Thoracic aorta endothelial cell (primary cell): ENCODE measurements around the gene GABARAP. TPM values are rescaled to one million over a fixed set of nuclear protein-coding genes. Genes with fewer than 3 reads are reported as not detected.

ENCODE experiments used
- small RNA-seq: library from RNA; depleted of rRNA; stranded (forward); fragments of <200 nt; gene quantifications from one replicate; pipeline ENCODE3, GENCODE V24; 2012
- total RNA-seq: library from RNA; depleted of rRNA; stranded (reverse); fragments of >200 nt; gene quantifications from 2 replicates; pipeline ENCODE4 v1.2.3, GENCODE V29; 2012

The GABARAP gene
- 206 and 343 TPM in 2 replicates for total RNA-seq

DNA sequence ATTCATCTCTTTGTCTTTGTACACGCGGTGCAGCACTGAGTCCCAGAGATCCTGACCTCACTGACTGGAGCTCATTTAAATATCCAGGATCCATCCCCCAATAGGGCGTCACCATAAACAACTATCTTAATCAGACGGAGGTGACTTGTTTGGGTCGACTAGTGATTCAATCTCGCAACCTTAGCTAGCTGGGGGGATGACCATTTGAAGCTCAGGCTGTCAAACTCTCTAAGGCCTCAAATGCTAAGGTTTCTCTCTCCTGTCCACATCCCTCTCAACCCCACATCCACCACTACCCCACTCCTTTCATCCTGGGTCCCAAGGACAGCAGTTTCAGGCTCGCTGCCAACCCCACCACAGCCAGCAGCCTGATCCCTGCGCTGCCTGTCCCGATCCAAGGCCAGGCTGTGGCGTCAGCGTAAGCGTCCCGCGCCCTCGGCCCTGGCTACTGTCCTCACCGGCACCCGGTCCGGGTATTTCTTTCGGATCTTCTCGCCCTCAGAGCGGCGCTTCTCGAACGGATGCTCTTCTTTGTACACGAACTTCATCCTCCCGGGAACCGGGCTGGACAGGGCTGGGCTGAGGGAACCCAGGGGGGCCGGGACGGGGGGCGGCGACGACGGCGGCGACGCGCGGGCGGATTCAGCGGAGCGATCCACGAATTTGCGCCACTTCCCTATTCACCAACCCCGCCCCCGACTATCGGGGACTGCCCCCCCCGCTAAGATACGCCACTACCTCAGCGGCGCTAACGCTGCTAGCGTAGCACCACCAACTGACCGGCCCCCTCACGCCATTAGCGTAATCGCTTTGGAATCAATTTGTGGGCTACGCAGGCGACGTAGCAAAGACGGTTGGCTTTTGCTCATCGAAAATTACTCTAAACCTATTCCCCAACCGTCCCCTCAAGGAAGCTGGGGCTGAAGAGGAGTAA lies at the start of gene GABARAP:
TSS of gene GABARAP (minus strand) at position 667 of the 934 bp plus-strand sequence. CDS start at position 548, 119 bp downstream.

GRCh38 chr17:7281074-7281952 lies 39.1 kb upstream of the GABARAP start, which contains the start of gene SLC2A4:
Gene SLC2A4, plus strand, starts transcription at chr17:7281718. Its CDS starts 217 bp downstream, at chr17:7281935.

GRCh38 chr17:7262192-7262934 lies 20.1 kb upstream of the GABARAP start, which contains the start of gene CLDN7:
Gene CLDN7, minus strand, starts transcription at chr17:7262478. Its CDS starts 435 bp downstream, at chr17:7262043.

GRCh38 chr17:7252176-7253043 lies 10.2 kb upstream of the GABARAP start, which contains the start of gene ELP5:
Gene ELP5, plus strand, starts transcription at chr17:7252215. Its CDS starts 336 bp downstream, at chr17:7252551.

DNA sequence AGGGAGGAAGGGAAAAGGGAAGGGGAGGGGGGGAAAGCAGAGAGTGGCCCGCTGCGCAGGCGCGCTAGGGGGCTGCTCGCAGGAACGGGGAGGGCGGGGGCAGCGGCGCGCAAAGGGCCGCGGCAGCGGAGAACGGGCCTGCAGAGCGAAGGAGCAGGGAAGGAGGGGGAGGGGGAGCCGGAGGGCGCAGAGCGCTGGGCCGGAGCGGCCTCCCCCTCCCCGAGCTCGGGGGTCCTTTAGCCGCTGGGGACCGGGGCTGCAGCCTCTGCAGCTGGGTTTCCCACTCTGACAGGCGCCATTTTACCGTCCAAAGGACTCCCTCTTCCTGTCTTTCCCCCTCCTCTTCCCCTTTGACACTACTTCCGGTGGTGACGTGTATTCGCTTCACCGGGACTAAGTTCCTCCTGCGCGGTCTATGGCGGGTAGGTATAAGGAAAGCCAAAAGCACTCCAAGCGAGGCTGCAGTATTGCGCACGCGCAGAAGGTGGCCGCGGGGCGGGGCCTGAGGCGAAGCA lies 9.5 kb upstream of the GABARAP start, which contains the start of gene CTDNEP1:
TSS of gene CTDNEP1 (minus strand) at position 74 of the 515 bp plus-strand sequence. CDS start 438 bp downstream, outside the sequence.

DNA sequence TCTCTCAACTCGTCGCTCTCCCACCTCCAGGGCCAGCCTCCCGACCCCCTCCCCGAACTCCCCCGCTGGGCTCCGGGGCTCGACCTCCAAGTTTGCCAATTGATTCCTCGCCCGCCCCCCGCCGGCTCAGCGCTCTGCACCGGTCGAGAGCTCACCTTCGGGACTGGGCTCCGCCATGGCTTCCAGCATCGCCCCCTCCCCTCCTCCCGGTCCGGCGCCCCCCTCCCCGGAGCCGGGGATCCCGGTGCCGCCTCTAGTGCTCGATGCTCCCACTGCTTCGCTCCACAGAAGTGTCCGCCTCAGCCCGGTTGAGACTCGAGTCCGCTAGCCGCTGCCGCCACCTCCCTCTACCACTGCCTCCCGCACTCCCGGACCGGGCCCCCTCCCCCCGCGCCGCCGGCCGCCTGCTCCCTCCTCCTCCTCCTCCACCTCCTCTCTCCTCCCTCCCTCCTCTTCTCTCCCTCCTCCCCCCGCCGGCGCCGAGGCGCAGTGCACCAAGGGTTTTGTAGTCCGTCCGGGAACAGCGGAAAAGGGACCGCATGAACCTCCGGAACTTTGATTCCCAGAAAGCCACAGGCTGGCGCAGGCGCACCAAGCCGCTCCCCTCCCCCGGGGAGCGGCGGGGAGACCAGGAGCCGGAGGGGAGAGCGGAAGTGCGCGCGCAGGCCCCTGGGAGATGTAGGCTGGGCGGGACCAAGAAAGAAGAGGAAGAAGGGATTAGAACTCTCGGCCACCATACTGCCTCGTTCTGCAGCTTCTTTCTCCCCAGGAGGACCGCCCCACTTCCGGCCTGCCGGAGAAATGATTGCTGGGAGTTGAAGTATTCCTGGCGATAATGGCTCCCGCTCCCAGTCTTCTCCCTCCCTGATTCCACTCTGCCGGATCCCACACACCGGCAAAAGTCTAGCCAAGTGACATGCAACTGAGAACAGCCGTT lies 2.9 kb downstream of the GABARAP start, which contains the start of gene PHF23:
TSS of gene PHF23 (minus strand) at position 367 of the 937 bp plus-strand sequence. CDS start at position 189, 178 bp downstream.

DNA sequence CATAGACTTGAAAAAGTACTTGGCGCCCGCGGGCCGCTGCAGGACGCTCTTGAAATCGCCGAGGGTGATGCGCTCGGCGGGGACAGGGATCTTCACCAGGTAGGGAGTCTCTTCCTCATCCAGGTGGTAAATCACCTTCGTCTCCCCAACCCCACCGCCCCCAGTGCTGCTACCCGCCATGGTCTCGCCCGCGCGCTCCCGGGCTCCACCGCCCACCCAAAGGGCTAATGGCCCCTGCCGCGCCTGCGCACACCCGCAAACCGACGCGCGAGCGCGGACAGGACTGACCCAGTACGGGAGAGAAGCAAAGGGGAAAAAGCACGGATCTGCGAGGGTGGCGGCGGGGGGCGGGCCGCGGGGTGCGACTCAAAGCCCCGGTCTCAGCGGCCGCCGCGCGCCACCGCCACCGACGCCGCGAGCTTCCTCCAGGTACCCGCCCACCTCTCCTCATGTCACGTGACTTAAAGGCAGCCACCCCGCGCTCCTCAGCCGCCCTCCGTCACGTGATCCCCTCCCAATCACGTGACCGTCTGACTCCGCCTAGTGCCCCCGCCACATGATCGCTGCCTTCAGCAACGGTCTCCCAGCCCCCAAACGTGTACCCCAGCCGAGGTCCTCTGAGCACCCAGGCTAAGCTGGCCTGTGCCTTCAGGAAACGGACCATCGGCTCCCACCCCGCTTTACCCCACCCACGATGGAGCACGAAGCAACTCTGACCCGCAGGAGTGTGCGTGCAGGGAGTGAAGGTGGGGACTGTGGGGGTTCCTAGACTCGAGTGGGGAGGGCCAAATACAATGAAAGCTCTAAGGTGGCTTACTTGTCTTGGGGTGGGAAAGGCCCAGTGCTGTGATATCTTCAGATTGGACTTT lies 7.9 kb downstream of the GABARAP start, which contains the start of gene DVL2:
TSS of gene DVL2 (minus strand) at position 435 of the 869 bp plus-strand sequence. CDS start at position 180, 255 bp downstream.

DNA sequence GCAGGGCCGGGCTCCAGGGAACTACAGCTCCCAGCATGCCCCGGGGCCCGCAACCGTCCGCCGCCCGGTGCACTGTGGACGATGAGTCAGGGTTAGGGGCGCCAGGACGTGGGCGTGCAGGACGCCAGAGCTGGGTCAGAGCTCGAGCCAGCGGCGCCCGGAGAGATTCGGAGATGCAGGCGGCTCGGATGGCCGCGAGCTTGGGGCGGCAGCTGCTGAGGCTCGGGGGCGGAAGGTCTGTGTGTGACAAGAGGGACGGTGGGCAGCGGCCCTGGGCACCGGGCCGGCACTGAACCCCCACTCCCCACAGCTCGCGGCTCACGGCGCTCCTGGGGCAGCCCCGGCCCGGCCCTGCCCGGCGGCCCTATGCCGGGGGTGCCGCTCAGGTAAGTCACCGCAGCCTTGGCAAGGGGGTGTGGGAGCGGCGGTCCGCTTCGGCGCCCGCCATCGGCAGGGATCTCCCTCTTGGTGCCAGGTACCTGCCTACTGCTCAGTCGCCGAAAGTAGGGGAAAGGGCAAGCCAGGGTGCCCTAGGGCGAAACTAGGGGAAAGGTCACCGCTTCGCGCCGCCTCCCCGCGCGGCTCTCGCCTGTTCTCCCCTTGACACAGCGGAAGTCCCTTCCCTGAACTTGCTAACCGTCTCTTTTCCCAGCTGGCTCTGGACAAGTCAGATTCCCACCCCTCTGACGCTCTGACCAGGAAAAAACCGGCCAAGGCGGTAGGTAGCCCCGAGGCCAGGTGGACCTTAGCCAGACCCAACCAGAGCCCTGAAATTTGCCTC lies 22.2 kb downstream of the GABARAP start, which contains the start of the genes ACADVL and DLG4:
TSS of gene ACADVL (plus strand) at position 127 of the 781 bp plus-strand sequence. CDS start at position 174, 47 bp downstream.
TSS of gene DLG4 (minus strand) at position 25 of the 781 bp plus-strand sequence.

Small RNA genes lying within 50 kb of the gene (small RNA-seq; reads per million reads assigned to genes)
- gene AC120057.4 = not detected
- 309 reads per million, percentile 99 among the genes with 10 or more reads in this experiment for gene MIR324
- not detected for gene RF00019

Other genes with a start within 250 kb of the GABARAP start
- gene ALOX12, start 246.4 kb downstream of the GABARAP start, total RNA-seq = not detected in 2 replicates
- 43.6 and 68.1 TPM in 2 replicates for gene RNASEK, start 229.8 kb downstream of the GABARAP start, total RNA-seq
- gene BCL6B, start 219.4 kb downstream of the GABARAP start, total RNA-seq = 86.7 and 109 TPM in 2 replicates
- 2.5 and 3.0 TPM in 2 replicates for gene SLC16A13, start 206.4 kb downstream of the GABARAP start, total RNA-seq
- 0.36 and 0.66 TPM in 2 replicates for gene SLC16A11, start 198.4 kb downstream of the GABARAP start, total RNA-seq
- not detected in 2 replicates for gene CLEC10A, start 162.2 kb downstream of the GABARAP start, total RNA-seq
- gene ASGR2, start 127.6 kb downstream of the GABARAP start, total RNA-seq = not detected in 2 replicates
- 5.8 and 9.7 TPM in 2 replicates for gene ASGR1, start 63.1 kb downstream of the GABARAP start, total RNA-seq
- 13.2 and 14.8 TPM in 2 replicates for gene DLG4, start 22.6 kb downstream of the GABARAP start, total RNA-seq
- gene ACADVL, start 22.5 kb downstream of the GABARAP start, total RNA-seq = 164 and 181 TPM in 2 replicates
- gene DVL2, start 7.9 kb downstream of the GABARAP start, total RNA-seq = 39.8 and 51.8 TPM in 2 replicates
- 38.1 and 38.3 TPM in 2 replicates for gene PHF23, start 3.0 kb downstream of the GABARAP start, total RNA-seq
- 33.8 and 45.2 TPM in 2 replicates for gene CTDNEP1, start 9.3 kb upstream of the GABARAP start, total RNA-seq
- gene ELP5, start 9.8 kb upstream of the GABARAP start, total RNA-seq = 32.0 and 36.4 TPM in 2 replicates
- 19.0 and 22.7 TPM in 2 replicates for gene CLDN7, start 20.0 kb upstream of the GABARAP start, total RNA-seq
- gene SLC2A4, start 39.3 kb upstream of the GABARAP start, total RNA-seq = under 0.01 and 0.14 TPM in 2 replicates
- gene YBX2, start 52.2 kb upstream of the GABARAP start, total RNA-seq = 0.13 and 0.14 TPM in 2 replicates
- 863 and 945 TPM in 2 replicates for gene EIF5A, start 65.2 kb upstream of the GABARAP start, total RNA-seq
- gene GPS2, start 72.9 kb upstream of the GABARAP start, total RNA-seq = 44.3 and 44.5 TPM in 2 replicates
- 17.3 and 23.5 TPM in 2 replicates for gene NEURL4, start 86.9 kb upstream of the GABARAP start, total RNA-seq
- gene ACAP1, start 94.1 kb upstream of the GABARAP start, total RNA-seq = not detected in 2 replicates
- 2.1 and 2.6 TPM in 2 replicates for gene KCTD11, start 109.7 kb upstream of the GABARAP start, total RNA-seq
- not detected in 2 replicates for gene TMEM95, start 112.7 kb upstream of the GABARAP start, total RNA-seq
- gene TNK1, start 138.6 kb upstream of the GABARAP start, total RNA-seq = 0.27 and 0.29 TPM in 2 replicates
- gene PLSCR3, start 152.1 kb upstream of the GABARAP start, total RNA-seq = 19.5 and 22.2 TPM in 2 replicates
- gene TMEM256, start 161.6 kb upstream of the GABARAP start, total RNA-seq = 49.5 and 65.8 TPM in 2 replicates
- gene NLGN2, start 165.4 kb upstream of the GABARAP start, total RNA-seq = 4.5 and 7.3 TPM in 2 replicates
- not detected in 2 replicates for gene SPEM1, start 177.9 kb upstream of the GABARAP start, total RNA-seq
- gene SPEM2, start 183.2 kb upstream of the GABARAP start, total RNA-seq = not detected in 2 replicates
- gene SPEM3, start 186.4 kb upstream of the GABARAP start, total RNA-seq = not detected in 2 replicates
- gene TMEM102, start 193.0 kb upstream of the GABARAP start, total RNA-seq = 4.7 and 5.5 TPM in 2 replicates
- gene FGF11, start 197.1 kb upstream of the GABARAP start, total RNA-seq = 0.22 and 0.27 TPM in 2 replicates
- 4.4 and 4.8 TPM in 2 replicates for gene CHRNB1, start 202.6 kb upstream of the GABARAP start, total RNA-seq
- 17.6 and 23.3 TPM in 2 replicates for gene ZBTB4, start 237.2 kb upstream of the GABARAP start, total RNA-seq
- gene SLC35G6, start 239.0 kb upstream of the GABARAP start, total RNA-seq = not detected in 2 replicates
- gene POLR2A, start 241.9 kb upstream of the GABARAP start, total RNA-seq = 110 and 117 TPM in 2 replicates